Activated CD4-positive, alpha-beta T cell treated with anti-CD3 and anti-CD28 coated beads, Interleukin-2, amount 50 U/mL, for 48 hours (primary cell): ENCODE measurements around the gene PWP2.
"Not testable (repeated sequence)": the region's sequence is repeated elsewhere in the genome, so short reads cannot be mapped to it uniquely, and the experiment has no call there.

Experiments used
- DNase-seq, 2 experiments: peaks; one replicate each; pipeline ENCODE4 v3.0.0-alpha.2; 2020

Gene PWP2

GRCh38 chr21:44139787-44140551 lies 32.8 kb downstream of the PWP2 start:
- DNase-seq, result peak in 1 of 2 experiments; percentile 2

- DNase-seq, result not testable (repeated sequence)
Measured at GRCh38 chr21:44140552-44140932, 33.3 kb downstream of the PWP2 start.

GRCh38 chr21:44142470-44142869 lies 35.3 kb downstream of the PWP2 start:
- not testable (repeated sequence) for DNase-seq

GRCh38 chr21:44143380-44143779 lies 36.2 kb downstream of the PWP2 start:
- not testable (repeated sequence) for DNase-seq

GRCh38 chr21:44143996-44144395 lies 36.8 kb downstream of the PWP2 start:
- DNase-seq, result not testable (repeated sequence)

GRCh38 chr21:44144784-44145602 lies 37.8 kb downstream of the PWP2 start:
- DNase-seq, result not testable (repeated sequence)

- DNase-seq, result not testable (repeated sequence)
Measured at GRCh38 chr21:44145616-44146015, 38.4 kb downstream of the PWP2 start.

- not testable (repeated sequence) for DNase-seq
Measured at GRCh38 chr21:44147108-44147507, 39.9 kb downstream of the PWP2 start.

- DNase-seq, result not testable (repeated sequence)
Measured at GRCh38 chr21:44150255-44150654, 43.1 kb downstream of the PWP2 start.

- not testable (repeated sequence) for DNase-seq
Measured at GRCh38 chr21:44153214-44153888, 46.2 kb downstream of the PWP2 start.

- peak; percentile 61 to 69 for DNase-seq
Measured at GRCh38 chr21:44153889-44154228, 46.7 kb downstream of the PWP2 start.

- not testable (repeated sequence) for DNase-seq
Measured at GRCh38 chr21:44154816-44155230, 47.6 kb downstream of the PWP2 start.

- not testable (repeated sequence) for DNase-seq
Measured at GRCh38 chr21:44155231-44155993, 48.2 kb downstream of the PWP2 start.

- not testable (repeated sequence) for DNase-seq
Measured at GRCh38 chr21:44155994-44156380, 48.8 kb downstream of the PWP2 start.

- not testable (repeated sequence) for DNase-seq
Measured at GRCh38 chr21:44157439-44158081, 50.4 kb downstream of the PWP2 start.

GRCh38 chr21:44158082-44158468 lies 50.9 kb downstream of the PWP2 start:
- not testable (repeated sequence) for DNase-seq

GRCh38 chr21:44159349-44160297 lies 52.4 kb downstream of the PWP2 start:
- peak; percentile 0 to 8 for DNase-seq

GRCh38 chr21:44160298-44160672 lies 53.1 kb downstream of the PWP2 start:
- DNase-seq, result not testable (repeated sequence)

GRCh38 chr21:44160821-44161220 lies 53.6 kb downstream of the PWP2 start:
- not testable (repeated sequence) for DNase-seq

GRCh38 chr21:44163167-44163653 lies 56.0 kb downstream of the PWP2 start:
- DNase-seq, result not testable (repeated sequence)

GRCh38 chr21:44165933-44166332 lies 58.7 kb downstream of the PWP2 start:
- DNase-seq, result not testable (repeated sequence)
